ENCODE results near the gene MOB3B.
"Not testable (repeated sequence)": the region's sequence is repeated elsewhere in the genome, so short reads cannot be mapped to it uniquely, and the experiment has no call there.

The MOB3B gene

DNA sequence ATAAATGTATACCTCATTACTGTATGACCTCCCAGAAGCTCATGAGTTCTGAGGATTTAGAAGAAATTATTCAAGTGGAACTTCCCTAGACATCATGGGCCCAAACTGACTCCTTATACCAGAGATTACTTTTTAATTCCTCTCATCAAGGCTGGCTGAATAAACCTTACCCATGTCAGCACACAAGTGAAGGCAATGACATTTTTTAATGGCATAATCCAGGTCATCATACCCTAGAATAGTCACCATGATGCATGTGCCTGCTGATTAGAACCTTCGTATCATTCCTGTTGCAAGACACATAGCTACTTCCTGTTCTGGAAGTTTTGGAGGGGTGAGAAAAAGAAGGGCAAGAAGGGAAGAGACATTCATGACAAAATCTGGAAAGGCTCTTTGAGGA lies 55.3 kb downstream of the MOB3B start:
- no peak for DNase-seq (ENCODE audit: low read depth)

DNA sequence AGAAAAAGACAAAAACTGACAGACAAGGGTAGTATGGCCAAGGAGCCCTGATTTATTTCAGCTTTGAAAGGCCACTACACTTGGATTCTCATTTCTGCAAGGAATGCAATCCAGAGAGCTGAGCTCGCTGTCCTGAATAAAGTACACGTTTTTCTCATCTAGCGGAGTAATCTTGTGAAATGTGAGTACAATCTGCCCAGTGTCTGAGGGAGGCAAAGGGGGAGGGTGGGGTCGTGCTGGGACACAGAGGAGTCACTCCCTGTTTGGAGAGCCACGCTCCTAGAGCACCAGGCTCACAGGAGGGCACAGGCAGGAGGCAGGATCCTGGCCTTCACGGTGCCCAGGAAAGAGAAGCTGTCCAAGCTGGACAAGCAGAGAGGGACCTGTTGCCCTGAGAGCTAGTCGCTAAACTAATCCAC lies 56.5 kb downstream of the MOB3B start:
- no peak for DNase-seq (ENCODE audit: low read depth)

DNA sequence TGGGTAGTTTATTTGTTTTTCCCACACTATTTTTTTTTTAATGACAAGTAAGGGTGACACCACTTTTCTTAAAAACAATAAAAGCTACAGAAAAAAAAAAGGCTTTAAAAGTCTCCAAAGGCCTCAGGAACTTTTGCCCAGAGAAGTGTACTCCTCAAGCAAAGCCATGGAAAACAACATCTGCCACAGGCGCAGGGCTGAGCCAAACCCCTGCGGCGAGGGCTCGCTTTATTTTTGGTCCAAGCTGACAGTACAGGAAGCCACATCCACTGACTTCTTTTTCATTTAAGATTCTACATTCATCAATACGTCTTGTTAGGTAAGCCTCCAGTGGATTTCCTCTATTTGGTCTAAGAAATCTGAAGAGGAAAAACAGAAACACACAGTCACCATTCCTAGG lies 57.4 kb downstream of the MOB3B start:
- DNase-seq (ENCODE audit: low read depth), result no peak

DNA sequence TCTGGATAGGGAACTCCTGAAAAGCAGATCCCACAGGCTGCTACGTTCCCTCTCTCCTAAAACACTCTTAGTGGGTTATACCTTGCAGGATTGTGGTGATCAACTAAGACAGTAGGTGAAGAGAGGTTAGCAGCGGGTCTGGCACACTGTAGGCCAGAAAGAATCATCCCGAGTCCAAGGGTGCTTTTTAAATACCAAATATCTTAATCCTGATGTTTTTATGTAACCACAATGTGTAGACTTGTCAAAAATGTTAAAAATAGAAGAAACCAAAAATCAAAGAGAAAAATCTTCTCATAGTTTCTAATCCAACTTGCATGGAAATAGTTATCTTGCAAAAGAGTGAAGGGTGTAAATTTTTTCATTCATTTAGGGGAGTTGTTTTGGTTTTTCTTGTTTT lies 57.8 kb downstream of the MOB3B start:
- DNase-seq (ENCODE audit: low read depth), result no peak

DNA sequence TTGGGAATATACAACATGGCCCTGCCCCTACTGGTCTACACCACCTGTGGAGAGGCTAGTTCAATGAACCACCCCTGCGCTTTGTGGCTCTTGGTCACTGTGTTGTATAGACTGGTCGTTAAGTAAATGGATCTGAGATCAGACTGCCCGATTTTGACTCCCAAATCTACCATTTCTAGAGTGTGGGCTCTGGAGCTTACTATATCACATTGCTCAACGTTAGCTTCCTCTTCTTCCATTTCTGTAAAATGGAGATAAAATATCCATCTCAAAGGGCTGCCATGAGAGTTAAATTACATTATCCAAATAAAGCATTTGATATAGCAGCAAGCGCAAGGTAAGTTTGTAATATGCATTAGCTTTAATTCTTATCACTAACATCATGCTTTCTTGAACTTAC lies 58.2 kb downstream of the MOB3B start:
- DNase-seq (ENCODE audit: low read depth), result no peak

DNA sequence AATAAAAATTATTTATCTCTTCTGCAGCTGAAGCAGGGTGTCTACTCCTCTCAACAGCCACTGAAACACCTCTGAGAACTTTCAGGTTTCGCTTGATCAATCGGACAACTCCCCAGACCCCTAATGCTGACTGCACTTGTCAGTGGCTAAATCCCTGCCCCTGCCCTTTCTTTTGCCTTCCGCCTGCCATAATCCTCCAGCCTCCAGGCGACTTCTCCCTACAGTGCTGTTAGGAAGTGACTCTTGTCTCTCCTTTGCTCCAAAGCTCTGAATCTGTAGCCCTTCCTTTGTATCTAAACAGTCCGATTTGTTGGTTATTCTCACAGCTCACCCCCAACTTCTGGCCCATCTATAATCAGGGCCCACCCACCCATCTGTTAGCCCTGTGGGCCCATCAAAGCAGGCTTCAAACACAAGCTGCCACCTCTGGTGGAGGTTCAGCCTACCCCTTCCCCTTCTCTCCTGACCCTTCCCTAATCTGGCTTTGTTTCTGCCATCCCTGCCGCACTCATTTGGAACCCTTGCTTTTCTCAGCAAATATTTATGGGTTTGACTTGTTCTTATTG lies 59.2 kb downstream of the MOB3B start:
- no peak for DNase-seq (ENCODE audit: low read depth)

DNA sequence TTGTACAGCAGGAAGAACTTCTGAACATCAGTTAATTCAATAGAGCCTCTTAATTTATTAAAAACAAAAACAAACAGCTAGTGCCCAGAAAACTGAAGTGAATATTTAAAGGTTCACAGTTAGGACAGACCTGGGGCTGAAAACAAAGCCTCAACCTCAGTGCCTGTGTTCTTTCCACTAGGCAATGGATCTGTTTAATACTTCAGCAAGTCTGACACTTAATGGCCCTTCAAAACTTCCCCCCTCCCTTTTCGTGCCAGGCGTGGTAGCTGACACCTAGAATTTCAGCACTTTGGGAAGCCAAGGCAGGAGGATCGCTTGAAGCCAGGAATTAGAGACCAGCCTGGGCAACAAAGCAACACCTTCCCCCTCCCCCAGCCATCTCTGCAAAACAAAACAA lies 60.1 kb downstream of the MOB3B start:
- no peak for DNase-seq (ENCODE audit: low read depth)

DNA sequence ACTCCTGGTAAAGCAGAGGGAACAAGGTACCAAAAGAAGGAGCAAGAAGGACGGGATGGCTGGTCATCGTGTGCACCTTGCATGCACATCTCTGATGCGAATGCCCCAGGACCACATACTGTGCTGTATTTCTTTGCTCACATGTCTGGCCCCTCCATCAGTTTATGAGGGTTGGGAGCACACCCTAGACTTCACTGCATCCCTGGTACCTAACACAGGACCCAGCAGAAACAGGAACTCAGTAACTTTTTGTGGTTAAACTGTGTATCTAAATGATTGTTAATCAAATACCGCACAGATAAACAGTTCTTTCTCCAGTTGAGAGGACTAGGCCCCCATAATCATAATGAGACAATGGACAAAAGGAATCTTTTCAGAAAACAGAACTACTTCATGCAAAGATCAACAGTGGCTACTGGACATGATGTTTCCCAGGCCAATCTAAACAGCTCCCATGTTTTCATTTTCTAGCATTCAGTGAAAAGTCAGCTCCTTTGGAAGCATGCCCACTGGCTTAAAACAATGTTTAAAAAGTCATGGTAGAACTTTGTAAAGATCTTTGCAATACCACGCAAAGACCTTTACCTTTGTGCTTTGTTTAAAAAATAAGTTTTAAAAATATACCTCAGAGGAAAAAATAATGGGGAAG lies 61.0 kb downstream of the MOB3B start:
- DNase-seq (ENCODE audit: low read depth), result no peak

DNA sequence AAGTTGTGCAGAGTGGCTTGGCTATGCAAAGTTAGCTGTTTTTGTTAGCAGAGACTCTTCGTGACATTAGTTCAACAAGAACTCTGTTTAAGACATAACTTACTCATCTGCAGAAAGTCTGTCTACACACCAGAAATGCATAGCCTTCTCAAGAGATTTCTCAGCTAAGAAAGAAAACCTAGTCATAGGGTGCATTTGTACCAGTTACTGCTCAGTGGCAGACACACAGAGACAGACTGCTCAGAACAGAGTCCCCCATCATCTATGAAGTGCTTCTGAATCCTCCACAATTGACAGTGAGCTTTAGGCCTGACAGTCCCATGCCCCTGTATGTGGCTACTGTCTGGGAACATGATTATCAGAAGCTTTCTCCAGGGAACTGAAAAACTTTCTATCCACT lies 61.6 kb downstream of the MOB3B start:
- DNase-seq (ENCODE audit: low read depth), result no peak

DNA sequence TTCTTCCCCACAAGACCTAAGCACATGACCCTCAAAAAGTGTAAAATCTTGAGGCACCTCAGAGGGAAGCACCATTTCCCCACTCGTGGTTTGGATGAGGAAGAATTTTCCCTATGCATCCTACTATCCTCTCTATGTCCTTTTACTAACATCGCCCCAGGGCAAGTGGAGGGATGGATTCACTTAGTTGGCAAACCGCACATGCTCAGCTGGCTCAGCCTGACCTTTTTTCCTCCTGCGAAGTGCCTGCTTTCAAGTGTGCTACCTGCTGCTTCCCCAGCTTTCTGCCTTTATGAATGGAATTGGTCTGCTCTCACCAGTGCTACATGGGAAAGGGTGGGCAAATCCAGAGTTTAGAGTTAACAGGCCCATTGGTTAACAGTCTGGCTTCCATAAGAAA lies 62.1 kb downstream of the MOB3B start:
- no peak for DNase-seq (ENCODE audit: low read depth)

DNA sequence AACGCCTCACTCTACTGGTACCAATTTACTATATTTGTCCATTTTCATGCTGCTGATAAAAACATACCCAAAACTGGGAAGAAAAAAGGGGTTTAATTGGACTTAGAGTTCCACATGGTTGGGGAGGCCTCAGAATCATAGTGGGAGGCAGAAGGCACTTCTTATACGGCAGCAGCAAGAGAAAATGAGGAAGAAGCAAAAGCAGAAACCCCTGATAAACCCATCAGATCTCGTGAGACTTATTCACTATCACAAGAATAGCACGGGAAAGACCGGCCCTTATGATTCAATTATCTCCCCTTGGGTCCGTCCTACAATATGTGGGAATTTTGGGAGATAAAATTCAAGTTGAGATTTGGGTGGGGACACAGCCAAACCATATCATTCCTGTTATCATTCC lies 63.1 kb downstream of the MOB3B start:
- not testable (repeated sequence) for DNase-seq (ENCODE audit: low read depth)

DNA sequence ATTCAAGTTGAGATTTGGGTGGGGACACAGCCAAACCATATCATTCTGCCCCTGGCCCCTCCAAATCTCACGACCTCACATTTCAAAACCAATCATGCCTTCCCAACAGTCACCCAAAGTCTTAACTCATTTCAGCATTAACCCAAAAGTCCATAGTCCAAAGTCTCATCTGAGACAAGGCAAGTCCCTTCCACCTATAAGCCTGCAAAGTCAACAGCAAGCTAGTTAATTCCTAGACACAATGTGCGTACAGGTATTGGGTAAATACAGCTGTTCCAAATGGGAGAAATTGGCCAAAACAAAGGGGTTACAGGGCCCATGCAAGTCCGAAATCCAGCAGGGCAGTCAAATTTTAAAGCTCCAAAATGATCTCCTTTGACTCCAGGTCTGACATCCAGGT lies 64.7 kb downstream of the MOB3B start:
- not testable (repeated sequence) for DNase-seq (ENCODE audit: low read depth)

DNA sequence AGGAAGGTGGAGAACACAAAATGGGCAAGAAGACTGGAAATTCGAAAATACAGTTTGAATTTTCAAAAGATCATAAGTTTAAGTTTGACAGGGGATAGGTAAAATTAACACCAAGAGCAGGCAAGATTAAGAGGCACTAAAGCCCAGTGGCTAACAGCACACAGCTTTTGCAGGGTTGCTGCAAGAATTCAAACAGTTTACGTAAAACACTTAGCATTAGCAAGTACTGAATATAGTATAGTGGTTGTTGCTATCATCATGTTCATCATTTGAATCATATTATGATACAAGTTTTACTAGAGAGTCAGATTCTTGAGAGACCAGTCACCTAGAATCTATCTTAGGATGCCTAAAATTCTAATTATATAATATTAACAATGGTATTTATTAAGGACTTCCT lies 66.8 kb downstream of the MOB3B start:
- DNase-seq (ENCODE audit: low read depth), result no peak

DNA sequence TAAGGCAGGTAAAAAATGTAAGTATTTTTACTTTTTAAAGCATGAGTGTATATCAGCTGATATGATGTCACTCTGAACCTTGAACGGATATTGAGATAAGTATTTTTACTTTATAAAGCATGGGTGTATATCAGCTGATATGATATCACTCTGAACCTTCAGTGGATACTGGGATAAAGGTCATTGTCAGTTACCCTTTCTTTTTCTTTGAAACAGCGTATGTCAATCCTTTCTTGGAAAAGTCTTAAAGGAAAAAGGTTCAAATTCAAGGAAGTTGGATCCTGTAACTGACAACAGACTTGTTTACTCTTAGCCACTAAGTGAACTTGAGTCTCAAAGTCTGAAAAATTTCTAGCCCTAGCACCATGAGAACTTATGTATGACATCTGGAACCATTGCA lies 67.2 kb downstream of the MOB3B start:
- no peak for DNase-seq (ENCODE audit: low read depth)

DNA sequence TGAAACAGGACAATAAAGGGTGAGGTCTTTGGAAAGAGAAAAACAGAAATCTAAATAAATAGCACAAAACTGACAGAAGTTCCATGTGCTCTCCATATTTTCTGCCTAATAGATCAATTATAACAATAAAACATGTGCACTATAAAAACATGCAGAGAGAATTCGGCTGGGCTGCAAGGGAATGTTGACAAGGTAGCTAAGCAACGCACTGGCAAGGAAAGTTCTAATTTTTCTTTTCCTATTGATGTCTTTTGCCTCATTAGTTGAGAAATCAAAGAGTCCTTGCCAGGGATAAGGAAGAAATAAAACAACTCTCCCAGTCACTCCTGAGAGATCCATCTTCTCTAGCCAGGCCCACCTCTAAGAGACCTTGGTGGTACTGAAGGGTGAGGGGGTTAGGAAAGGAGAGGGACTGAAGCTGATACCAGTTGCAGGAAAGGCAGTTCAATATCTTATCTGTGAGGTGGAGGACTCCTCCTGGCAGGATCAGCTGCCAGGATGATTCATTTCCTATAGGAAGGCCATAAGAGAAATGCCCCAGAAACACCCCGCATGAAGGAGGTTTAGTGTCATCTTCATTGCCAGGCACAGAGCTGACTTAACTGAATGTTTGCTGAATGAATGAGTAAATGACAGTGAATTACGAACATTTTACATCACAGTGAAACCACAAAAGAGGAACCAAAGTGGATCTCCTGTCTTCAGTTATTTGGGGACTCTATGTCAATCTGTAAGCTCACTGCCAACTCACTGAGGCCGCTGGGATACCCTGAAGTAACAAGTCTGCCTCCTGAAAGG lies 69.2 kb downstream of the MOB3B start:
- DNase-seq (ENCODE audit: low read depth), result no peak

DNA sequence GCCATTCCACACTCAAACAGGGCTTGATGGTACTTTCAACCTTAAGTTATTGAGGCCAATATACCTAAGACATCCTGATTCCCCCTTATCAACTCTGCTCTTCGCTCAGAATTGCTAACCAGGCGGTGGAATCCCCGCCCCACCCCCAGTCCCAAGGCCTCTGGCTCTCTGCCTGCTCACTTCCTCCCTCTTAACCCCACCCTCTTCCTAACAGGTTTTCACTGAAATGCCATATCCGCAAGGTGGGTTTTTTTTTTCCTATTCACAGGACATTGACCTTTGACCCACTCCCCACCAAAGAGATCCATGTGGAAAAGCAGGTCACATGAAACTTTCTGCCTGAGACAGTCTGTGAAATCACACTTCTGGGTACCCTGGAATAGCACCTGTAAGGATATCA lies 72.2 kb downstream of the MOB3B start:
- DNase-seq (ENCODE audit: low read depth), result no peak

DNA sequence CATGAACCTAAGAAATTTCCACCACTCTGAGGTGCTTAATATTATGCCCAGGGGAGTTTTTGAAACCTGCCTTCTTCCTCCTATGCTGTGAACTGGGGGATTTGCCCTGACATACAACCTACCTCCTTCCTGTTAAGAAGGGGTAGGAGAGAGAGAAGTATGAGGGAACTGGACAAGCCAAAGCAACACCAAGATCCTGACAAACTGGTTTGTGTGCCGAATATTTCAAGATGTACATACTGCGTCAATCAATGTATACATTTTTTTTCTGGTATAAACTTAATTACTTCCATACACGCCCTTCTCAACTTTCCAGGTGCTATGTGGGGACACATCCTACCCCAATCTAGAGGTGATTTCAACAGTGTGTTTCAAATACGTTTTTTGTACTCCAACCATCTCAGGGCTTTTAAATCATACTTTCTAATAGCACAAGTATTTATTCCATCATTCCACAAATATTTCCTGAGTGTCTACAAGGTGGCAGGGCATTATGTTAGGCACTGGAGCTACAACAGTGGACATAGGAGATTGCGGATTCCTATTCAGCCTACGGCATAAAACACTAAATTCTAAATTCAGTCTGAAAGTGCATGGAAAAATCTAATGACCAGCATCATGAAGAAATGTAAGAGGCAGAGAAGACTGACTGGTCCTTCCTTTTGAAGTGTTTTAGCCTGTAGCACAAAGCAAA lies 75.6 kb downstream of the MOB3B start:
- DNase-seq (ENCODE audit: low read depth), result no peak

DNA sequence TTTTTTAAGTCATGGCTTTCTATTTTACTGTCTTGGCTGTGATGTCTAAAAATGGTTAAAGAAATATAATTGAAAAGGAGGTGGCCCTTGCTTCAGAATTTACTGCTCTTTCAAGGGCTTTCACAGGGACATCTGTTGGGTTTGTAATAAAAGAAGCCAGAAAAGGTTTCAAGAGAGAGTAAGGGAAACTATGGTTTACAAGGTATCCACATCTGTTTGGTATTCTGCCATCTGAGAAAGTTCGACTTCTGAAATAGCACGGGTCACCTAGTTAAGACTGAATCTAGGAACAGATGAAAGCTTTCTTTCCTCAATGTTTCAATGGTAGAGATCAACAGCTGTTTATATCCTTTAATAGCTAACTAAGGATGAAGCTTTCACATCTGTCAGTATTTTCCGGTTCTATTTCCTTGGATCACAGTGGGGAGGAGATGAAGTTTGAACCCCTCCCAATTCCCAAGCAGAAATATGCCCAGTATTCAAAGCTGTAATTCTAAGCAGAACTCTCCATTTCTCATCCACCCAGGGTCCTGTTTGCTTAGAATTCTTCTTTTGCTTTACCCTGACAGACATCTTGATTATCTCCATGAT lies 78.3 kb downstream of the MOB3B start:
- DNase-seq (ENCODE audit: low read depth), result no peak

DNA sequence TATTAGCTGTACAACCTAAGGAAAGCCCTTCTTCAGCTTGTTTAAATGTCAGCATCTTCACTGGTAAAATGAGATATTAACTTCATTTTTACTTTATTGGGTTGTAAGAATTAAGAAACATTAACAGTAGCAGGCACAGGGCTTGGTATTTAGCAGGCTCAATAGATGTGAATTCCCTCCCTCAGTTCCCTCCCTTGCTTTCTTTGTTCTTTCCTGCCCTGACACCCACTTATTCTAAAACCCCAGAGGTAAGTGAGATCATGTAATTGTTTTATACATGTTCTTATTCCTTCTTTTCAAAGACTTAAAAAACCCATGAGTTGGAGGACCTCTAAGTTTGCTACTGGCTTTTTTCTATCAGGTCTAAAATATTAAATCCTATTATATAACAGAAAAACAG lies 78.9 kb downstream of the MOB3B start:
- no peak for DNase-seq (ENCODE audit: low read depth)

DNA sequence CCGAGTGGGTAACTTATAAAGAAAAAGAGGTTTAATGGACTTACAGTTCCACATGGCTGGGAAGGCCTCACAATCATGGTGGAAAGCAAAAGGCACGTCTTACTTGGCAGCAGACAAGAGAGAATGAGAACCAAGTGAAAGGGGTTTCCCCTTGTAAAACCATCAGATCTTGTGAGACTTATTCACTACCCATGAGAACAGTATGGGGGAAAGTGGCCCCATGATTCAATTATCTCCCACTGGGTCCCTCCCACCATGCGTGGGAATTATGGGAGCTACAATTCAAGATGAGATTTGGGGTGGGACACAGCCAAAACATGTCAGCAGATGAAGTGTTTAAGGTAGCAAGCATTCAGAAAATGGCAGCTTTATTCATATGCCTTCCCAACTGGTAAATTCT lies 81.3 kb downstream of the MOB3B start:
- not testable (repeated sequence) for DNase-seq (ENCODE audit: low read depth)

DNA sequence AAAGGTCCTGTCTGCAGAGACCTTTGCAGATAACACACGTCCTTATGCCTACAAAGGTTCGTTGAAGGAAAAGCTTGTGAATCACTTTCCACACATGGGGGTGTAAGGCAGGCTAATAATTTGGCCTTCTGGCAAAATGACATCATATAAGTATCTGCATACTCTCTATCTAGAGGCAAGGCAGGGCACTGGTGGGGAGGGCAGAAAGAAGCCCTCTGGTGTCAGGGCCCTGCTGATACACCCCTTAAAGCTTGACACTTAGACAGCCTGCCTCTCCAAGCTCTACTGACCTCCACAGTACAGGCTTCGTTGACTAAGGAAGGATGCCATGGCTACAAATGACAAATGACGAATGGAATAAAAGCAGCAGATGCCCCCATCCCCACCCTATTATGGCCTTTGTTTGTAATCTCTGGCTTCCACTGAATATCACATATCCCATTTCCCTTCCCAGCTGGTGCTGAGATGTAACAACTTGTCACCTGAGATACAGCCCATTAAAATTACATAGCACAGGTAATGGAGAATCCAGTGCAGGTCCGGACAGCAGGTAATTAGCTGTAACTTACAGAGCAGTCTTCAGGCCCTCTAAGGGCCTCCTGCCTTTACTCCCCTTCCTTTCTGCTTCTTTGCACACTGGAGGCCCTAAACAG lies 82.5 kb downstream of the MOB3B start:
- DNase-seq (ENCODE audit: low read depth), result no peak

DNA sequence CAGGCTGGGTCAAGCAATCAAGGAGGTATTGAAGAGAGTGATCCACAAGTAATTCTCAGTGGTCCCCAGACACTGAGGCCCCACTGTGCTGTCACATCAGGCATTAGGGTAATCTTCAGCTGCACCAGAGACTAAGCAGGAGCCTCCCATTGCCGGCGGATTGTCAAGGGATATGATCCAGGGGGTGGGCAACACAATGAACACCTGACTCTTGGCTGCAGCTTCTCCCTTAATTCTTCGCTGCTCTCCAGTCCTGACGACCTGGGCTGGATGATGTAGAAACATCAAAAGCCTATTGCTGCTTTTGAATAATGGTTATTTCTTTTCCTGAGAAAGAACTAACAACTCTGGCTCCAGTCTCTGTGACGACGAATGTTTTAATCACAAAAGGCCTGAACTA lies 83.9 kb downstream of the MOB3B start:
- no peak for DNase-seq (ENCODE audit: low read depth)

Measured in stimulated activated CD8-positive, alpha-beta memory T cell treated with anti-CD3 and anti-CD28 coated beads, Interleukin-12 subunit alpha, Interleukin-12 subunit beta, amount 100 ng/mL, for 4 hours (primary cell).